SK-N-SH (cell line): ENCODE data around the gene GRK5. TPM values are rescaled to one million over a fixed set of nuclear protein-coding genes. Genes with fewer than 3 reads are reported as not detected.

Experiments used
- CTCF ChIA-PET: fragments of 300-600, 350-600 bp; formaldehyde crosslinking; extraction: SDS; loops from one replicate; lab custom pipeline; 2021; lab: Yijun Ruan, JAX
- POLR2A ChIA-PET: fragments of 350-600 bp; sonication (Branson Sonifier 250); formaldehyde crosslinking; extraction: SDS; loops from one replicate; lab custom pipeline; 2020; ENCODE audit warnings: antibody characterized with exemption, inconsistent platforms; lab: Yijun Ruan, JAX
- DNase-seq: peaks from one replicate; pipeline ENCODE4 v3.0.0; 2012
- H2AFZ ChIP-seq: fragments of 200-600 bp; sonication (generic); 2 replicates; pipeline ENCODE4 v1.8.1; 2016; ENCODE audit warnings: antibody characterized with exemption, mild to moderate bottlenecking, low read depth
- H3F3A ChIP-seq: fragments of 200-600 bp; sonication (generic); replicated peaks from 2 replicates; pipeline ENCODE3; 2016; ENCODE audit warnings: antibody characterized with exemption, mild to moderate bottlenecking; ENCODE audit not compliant: insufficient read depth
- H3K27ac ChIP-seq, 2 experiments: fragments of 200-500 bp in 1 of 2; fragments of 200-600 bp in 1 of 2; sonication (Bioruptor generic) in 1 of 2; sonication (generic), shearing (Covaris generic) in 1 of 2; 2 replicates each; pipeline versions ENCODE4 v1.5.1 to v1.6.1; 2014 to 2016; ENCODE audit warnings: low read depth in 2 of 2, inconsistent platforms in 1 of 2, low read length in 1 of 2, mild to moderate bottlenecking in 1 of 2, mixed read lengths in 1 of 2
- H3K27me3 ChIP-seq: fragments of 200-600 bp; sonication (generic), shearing (Covaris generic); 2 replicates; pipeline ENCODE4 v1.6.1; 2016; ENCODE audit warnings: mixed run types; ENCODE audit not compliant: insufficient read depth
- H3K36me3 ChIP-seq, 2 experiments: fragments of 200-500 bp in 1 of 2; fragments of 200-600 bp in 1 of 2; sonication (Bioruptor generic) in 1 of 2; sonication (generic) in 1 of 2; replicated peaks in 1 of 2; 2 replicates each; pipeline versions ENCODE3 to v1.5.1; 2014 to 2016; ENCODE audit warnings: low read length in 1 of 2, mild to moderate bottlenecking in 1 of 2; ENCODE audit not compliant: insufficient read depth in 2 of 2, control insufficient read depth in 1 of 2
- H3K4me1 ChIP-seq, 2 experiments: fragments of 200-500 bp in 1 of 2; fragments of 200-600 bp in 1 of 2; sonication (Bioruptor generic) in 1 of 2; sonication (generic), shearing (Covaris generic) in 1 of 2; 2 replicates each; pipeline versions ENCODE4 v1.5.1 to v1.6.1; 2014 to 2016; ENCODE audit warnings: low read depth in 1 of 2, low read length in 1 of 2, mixed run types in 1 of 2; ENCODE audit not compliant: insufficient read depth in 2 of 2, control insufficient read depth in 1 of 2
- H3K4me2 ChIP-seq: fragments of 200-600 bp; sonication (generic), shearing (Covaris generic); 2 replicates; pipeline ENCODE4 v1.6.1; 2017; ENCODE audit warnings: mixed run types
- H3K4me3 ChIP-seq, 2 experiments: fragments of 200-500 bp in 1 of 2; fragments of 200-600 bp in 1 of 2; sonication (Bioruptor generic) in 1 of 2; sonication (generic), shearing (Covaris generic) in 1 of 2; 2 replicates each; pipeline versions ENCODE4 v1.5.1 to v1.8.1; 2014 to 2016; ENCODE audit warnings: low read depth in 2 of 2, inconsistent platforms in 1 of 2, low read length in 1 of 2, mild to moderate bottlenecking in 1 of 2, mixed read lengths in 1 of 2, moderate library complexity in 1 of 2
- H3K79me2 ChIP-seq: fragments of 200-600 bp; sonication (generic); 2 replicates; pipeline ENCODE4 v1.8.1; 2017; ENCODE audit warnings: mild to moderate bottlenecking; ENCODE audit not compliant: insufficient read depth
- H3K9ac ChIP-seq: fragments of 200-600 bp; sonication (generic); 2 replicates; pipeline ENCODE4 v1.6.1; 2017; ENCODE audit warnings: mixed run types
- H3K9me2 ChIP-seq: fragments of 200-600 bp; sonication (generic); 2 replicates; pipeline ENCODE4 v1.6.1; 2017; ENCODE audit warnings: mixed run types
- H3K9me3 ChIP-seq: fragments of 200-600 bp; sonication (generic); 2 replicates; pipeline ENCODE4 v1.6.1; 2017; ENCODE audit warnings: mixed run types, mild to moderate bottlenecking, moderate library complexity
- H4K20me1 ChIP-seq: fragments of 200-600 bp; sonication (generic); 2 replicates; pipeline ENCODE4 v1.6.1; 2017; ENCODE audit warnings: mild to moderate bottlenecking, mixed run types; ENCODE audit not compliant: insufficient read depth
- ELF1 ChIP-seq: IDR thresholded peaks from 2 replicates; pipeline ENCODE4 v1.4.0; 2012
- EZH2phosphoT487 ChIP-seq: fragments of 200-600 bp; sonication (generic); IDR thresholded peaks from 2 replicates; pipeline ENCODE4 v1.6.1; 2017; ENCODE audit warnings: low read depth, mixed run types, mild to moderate bottlenecking, antibody characterized with exemption, moderate library complexity, borderline replicate concordance
- FOSL2 ChIP-seq: IDR thresholded peaks from 2 replicates; pipeline ENCODE4 v1.4.0; 2012; ENCODE audit warnings: low read depth, mild to moderate bottlenecking, moderate library complexity, borderline replicate concordance
- FOXJ3 ChIP-seq: sonication (generic); formaldehyde crosslinking; IDR thresholded peaks from 2 replicates; pipeline ENCODE4 v1.5.1; 2020; ENCODE audit warnings: mild to moderate bottlenecking, missing genetic modification reagents
- FOXM1 ChIP-seq: IDR thresholded peaks from 2 replicates; pipeline ENCODE4 v1.4.0; 2012; ENCODE audit warnings: low read depth, mild to moderate bottlenecking
- GATA2 ChIP-seq: sonication (generic); formaldehyde crosslinking; IDR thresholded peaks from 2 replicates; pipeline ENCODE4 v1.5.0; 2020; ENCODE audit warnings: mild to moderate bottlenecking, missing genetic modification reagents
- IRF3 ChIP-seq: fragments of 150-350 bp; IDR thresholded peaks from 2 replicates; pipeline ENCODE4 v1.6.1; 2016; ENCODE audit warnings: mild to moderate bottlenecking, low read depth, low read length
- RAD21 ChIP-seq: IDR thresholded peaks from 2 replicates; pipeline ENCODE4 v1.6.1; 2012; ENCODE audit warnings: mild to moderate bottlenecking, low read length
- RCOR1 ChIP-seq: fragments of 150-350 bp; IDR thresholded peaks from 2 replicates; pipeline ENCODE4 v1.6.1; 2017; ENCODE audit warnings: antibody characterized with exemption, low read length
- REST ChIP-seq: IDR thresholded peaks from 2 replicates; pipeline ENCODE4 v1.6.1; 2012; ENCODE audit warnings: mild to moderate bottlenecking, low read depth, low read length, moderate library complexity
- RXRA ChIP-seq: IDR thresholded peaks from 2 replicates; pipeline ENCODE4 v1.4.0; 2012; ENCODE audit warnings: low read depth, mild to moderate bottlenecking, borderline replicate concordance
- TAF1 ChIP-seq: IDR thresholded peaks from 2 replicates; pipeline ENCODE4 v1.6.1; 2012; ENCODE audit warnings: low read depth, mild to moderate bottlenecking, low read length, moderate library complexity, borderline replicate concordance
- TCF12 ChIP-seq: IDR thresholded peaks from 2 replicates; pipeline ENCODE4 v1.4.0; 2012
- TEAD4 ChIP-seq: IDR thresholded peaks from 2 replicates; pipeline ENCODE4 v1.4.0; 2012; ENCODE audit warnings: mild to moderate bottlenecking, borderline replicate concordance; ENCODE audit not compliant: insufficient read depth
- WGBS: methylation state at CpG from one replicate; pipeline ENCODE4 v1.1.6; 2017; ENCODE audit warnings: low lambda C conversion rate; 5-methylcytosine and 5-hydroxymethylcytosine counted together
- polyA plus RNA-seq, 3 experiments: library from polyadenylated mRNA; depleted of rRNA; stranded (reverse); fragments of >200 nt; gene quantifications; 2 replicates each; pipeline ENCODE4 v1.2.3, GENCODE V29; 2012

Gene GRK5
- polyA plus RNA-seq, 1 of the 3 experiments (the other 2 are of a cell fraction): 12.1 TPM

GRCh38 chr10:119362122-119362521 lies 154.8 kb downstream of the GRK5 start:
- no peaks in the 10 kb centered on the region for H3K79me2 ChIP-seq
- no peak overlapping the region for H3K27ac ChIP-seq
- no peak for TF ChIP-seq EZH2phosphoT487
- H3F3A ChIP-seq: peaks cover 4% of the 10 kb centered on the region
- H3K4me2 ChIP-seq: no peak overlapping the region
- no peaks in the 10 kb centered on the region for H3K36me3 ChIP-seq
- no peaks in the 10 kb centered on the region for H3K27me3 ChIP-seq
- H3K9me3 ChIP-seq: no peaks in the 10 kb centered on the region
- CTCF ChIA-PET: interaction anchor here (1.4 kb wide), 1 partner anchor 26 kb away, joined by 3 read pairs; no protein-coding TSS in a partner anchor
- no peak for DNase-seq
- no peak overlapping the region for H3K9ac ChIP-seq
- no peaks in the 10 kb centered on the region for H3K9me2 ChIP-seq
- H2AFZ ChIP-seq: no peak overlapping the region
- POLR2A ChIA-PET: no interaction called here
- H3K4me3 ChIP-seq: no peak overlapping the region
- 74% methylated on average over 3 of the region's 3 CpGs for WGBS
- peaks cover 6 to 41% of the 10 kb centered on the region in 2 experiments; a peak in 3 of 4 replicates for H3K4me1 ChIP-seq
- H4K20me1 ChIP-seq: no peaks in the 10 kb centered on the region

DNA sequence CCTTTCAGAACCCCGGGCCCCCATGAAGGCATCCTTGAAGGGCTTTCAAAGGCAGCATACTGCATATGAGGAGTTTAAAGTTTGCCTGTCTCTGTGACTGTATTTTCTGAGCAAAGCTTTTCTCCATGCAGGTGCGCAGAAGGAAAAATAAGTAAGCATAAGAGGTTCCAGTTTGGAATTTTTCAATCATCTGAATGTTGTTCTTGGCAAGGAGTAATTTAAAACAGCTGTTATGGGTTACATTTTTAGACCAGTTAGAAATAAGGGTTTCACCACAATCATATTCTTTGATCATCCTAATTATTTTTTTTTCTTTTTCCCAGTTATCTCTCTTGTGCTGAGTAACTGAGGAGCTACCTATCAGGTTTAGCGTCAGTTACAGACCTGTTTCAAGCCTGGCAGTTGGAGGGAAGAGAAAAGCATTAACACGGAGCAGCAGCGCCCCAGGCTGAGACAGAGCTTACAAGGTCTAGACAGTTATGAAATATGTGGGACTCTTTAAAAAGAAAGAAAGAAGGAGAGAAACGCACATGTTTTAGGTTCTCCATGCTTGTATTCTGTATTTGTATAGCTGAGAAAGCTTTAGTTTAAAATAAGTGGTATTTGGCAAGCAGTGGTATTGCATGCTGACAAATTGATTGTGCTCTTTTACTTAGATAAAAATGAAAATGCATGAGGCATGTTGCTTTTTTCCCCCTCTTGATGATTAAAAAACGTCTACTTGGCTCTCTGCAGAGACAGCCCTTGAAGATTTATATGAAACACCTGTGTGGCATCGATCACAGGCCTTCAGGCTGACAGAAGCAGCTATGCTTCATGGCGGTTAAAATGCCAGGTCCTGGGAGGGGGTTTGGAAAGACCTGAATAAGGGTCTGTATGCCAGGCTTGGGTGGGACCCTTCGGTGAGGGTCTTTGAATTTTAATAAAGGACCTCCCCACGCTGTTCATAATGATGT lies 157.6 kb downstream of the GRK5 start:
- ChIA-PET CTCF (interaction anchor here (0.5 to 4.1 kb wide), 12 partner anchors 12 to 158 kb away, joined by 3 to 23 read pairs (median 4); partner anchors contain the start of gene GRK5), POLR2A (interaction anchor here (0.8 to 1.1 kb wide), 2 partner anchors 36 to 75 kb away, joined by 3 to 7 read pairs; no protein-coding TSS in a partner anchor)
- Histone ChIP-seq H3K4me2 (no peak overlapping the region), H2AFZ (no peak overlapping the region), H3K4me1 (peaks cover 6 to 51% of the 10 kb centered on the region in 2 experiments), H3K9me3 (no peaks in the 10 kb centered on the region), H3K4me3 (no peak overlapping the region), H3K27me3 (no peaks in the 10 kb centered on the region), H3K9me2 (no peaks in the 10 kb centered on the region), H3K27ac (peak overlapping the region in 1 of 2 experiments; percentile 47; a peak in 2 of 4 replicates), H3K9ac (no peak overlapping the region), H3K79me2 (no peaks in the 10 kb centered on the region), H3K36me3 (no peaks in the 10 kb centered on the region), H4K20me1 (no peaks in the 10 kb centered on the region), H3F3A (peaks cover 4% of the 10 kb centered on the region)
- peak; percentile 53 for DNase-seq
- 71% methylated on average over 11 of the region's 11 CpGs for WGBS
- TF ChIP-seq GATA2 (CRISPR knock-in tag): no peak
- TF ChIP-seq FOSL2: no peak
- TF ChIP-seq RAD21: peak; percentile 37
- TF ChIP-seq TCF12: 0 out of 2 replicates have a peak, but pooled peaks have one; percentile 25
- TF ChIP-seq TEAD4: no peak
- TF ChIP-seq RCOR1: no peak
- TF ChIP-seq TAF1: no peak
- TF ChIP-seq REST: no peak
- no peak for TF ChIP-seq ELF1
- no peak for TF ChIP-seq RXRA
- no peak for TF ChIP-seq IRF3
- no peak for TF ChIP-seq EZH2phosphoT487
- no peak for TF ChIP-seq FOXJ3 (CRISPR knock-in tag)
- TF ChIP-seq FOXM1: no peak
